ENCODE measurements around the gene PDGFRB. TPM values are rescaled to one million over a fixed set of nuclear protein-coding genes. Genes with fewer than 3 reads are reported as not detected.
A peak's percentile ranks its signal among the peaks of the same experiment; 100 is the strongest.

The PDGFRB gene
- total and polyA plus RNA-seq, 5 donors from 2014 or later: 0.03 TPM; not detected in 4

- Mint-ChIP-seq H3K27ac (no peak overlapping the region), H3K4me3 (no peak overlapping the region), H3K9me3 (no peaks in the 10 kb centered on the region), H3K27me3 (peaks cover 5% of the 10 kb centered on the region), H3K36me3 (no peaks in the 10 kb centered on the region), H3K4me1 (peaks cover 0 to 3% (median under 1%) of the 10 kb centered on the region in 4 donors)
- no peak overlapping the region for H3K4me3 ChIP-seq (ENCODE audit: low read depth, low read length)
- ATAC-seq (ENCODE audit: low read depth in 2 of 2) (no peak), DNase-seq (no peak)
- H3K9me3 ChIP-seq (ENCODE audit: control insufficient read depth in 2 of 2, low read length in 2 of 2): no peaks in the 10 kb centered on the region
- no peaks in the 10 kb centered on the region for H3K27me3 ChIP-seq (ENCODE audit: control insufficient read depth, insufficient read depth, low read length)
- no peaks in the 10 kb centered on the region for H3K4me1 ChIP-seq (ENCODE audit: control insufficient read depth, insufficient read depth, low read length, poor library complexity, severe bottlenecking)
- no peaks in the 10 kb centered on the region for H3K36me3 ChIP-seq (ENCODE audit: control insufficient read depth, insufficient read depth, low read length)
- H3K27ac ChIP-seq (ENCODE audit: insufficient read depth, low read length, poor library complexity, severe bottlenecking): no peak overlapping the region
These were observed 14.0 kb downstream of the PDGFRB start for GRCh38 chr5:150141544-150142184.

- Histone ChIP-seq H3K9me3 (ENCODE audit: control insufficient read depth in 2 of 2, low read length in 2 of 2) (no peaks in the 10 kb centered on the region), H3K4me3 (ENCODE audit: low read depth, low read length) (no peak overlapping the region), H3K36me3 (ENCODE audit: control insufficient read depth, insufficient read depth, low read length) (no peaks in the 10 kb centered on the region), H3K27ac (ENCODE audit: insufficient read depth, low read length, poor library complexity, severe bottlenecking) (no peak overlapping the region), H3K27me3 (ENCODE audit: control insufficient read depth, insufficient read depth, low read length) (no peaks in the 10 kb centered on the region), H3K4me1 (ENCODE audit: control insufficient read depth, insufficient read depth, low read length, poor library complexity, severe bottlenecking) (no peaks in the 10 kb centered on the region)
- peaks cover 5% of the 10 kb centered on the region for H3K27me3 Mint-ChIP-seq
- DNase-seq (no peak), ATAC-seq (ENCODE audit: low read depth in 2 of 2) (no peak)
- no peaks in the 10 kb centered on the region for H3K9me3 Mint-ChIP-seq
- no peaks in the 10 kb centered on the region for H3K36me3 Mint-ChIP-seq
- peaks cover 0 to 3% (median under 1%) of the 10 kb centered on the region in 4 donors for H3K4me1 Mint-ChIP-seq
- no peak overlapping the region for H3K4me3 Mint-ChIP-seq
- H3K27ac Mint-ChIP-seq: no peak overlapping the region
These were observed 14.8 kb downstream of the PDGFRB start for GRCh38 chr5:150140830-150141229.

GRCh38 chr5:150139334-150139733 lies 16.3 kb downstream of the PDGFRB start:
- ATAC-seq (ENCODE audit: low read depth in 2 of 2): no peak
- H3K4me1 ChIP-seq (ENCODE audit: control insufficient read depth, insufficient read depth, low read length, poor library complexity, severe bottlenecking): no peaks in the 10 kb centered on the region
- no peaks in the 10 kb centered on the region for H3K9me3 Mint-ChIP-seq
- no peaks in the 10 kb centered on the region for H3K9me3 ChIP-seq (ENCODE audit: control insufficient read depth in 2 of 2, low read length in 2 of 2)
- no peak overlapping the region for H3K27ac ChIP-seq (ENCODE audit: insufficient read depth, low read length, poor library complexity, severe bottlenecking)
- no peak for DNase-seq
- H3K4me1 Mint-ChIP-seq: no peaks in the 10 kb centered on the region
- H3K27ac Mint-ChIP-seq: no peak overlapping the region
- H3K36me3 ChIP-seq (ENCODE audit: control insufficient read depth, insufficient read depth, low read length): no peaks in the 10 kb centered on the region
- no peak overlapping the region for H3K4me3 Mint-ChIP-seq
- no peak overlapping the region for H3K4me3 ChIP-seq (ENCODE audit: low read depth, low read length)
- peaks cover 5% of the 10 kb centered on the region for H3K27me3 Mint-ChIP-seq
- H3K36me3 Mint-ChIP-seq: no peaks in the 10 kb centered on the region
- no peaks in the 10 kb centered on the region for H3K27me3 ChIP-seq (ENCODE audit: control insufficient read depth, insufficient read depth, low read length)

- peaks cover 5% of the 10 kb centered on the region for H3K27me3 Mint-ChIP-seq
- Histone ChIP-seq H3K36me3 (ENCODE audit: control insufficient read depth, insufficient read depth, low read length) (no peaks in the 10 kb centered on the region), H3K4me3 (ENCODE audit: low read depth, low read length) (no peak overlapping the region), H3K27ac (ENCODE audit: insufficient read depth, low read length, poor library complexity, severe bottlenecking) (no peak overlapping the region), H3K27me3 (ENCODE audit: control insufficient read depth, insufficient read depth, low read length) (no peaks in the 10 kb centered on the region), H3K4me1 (ENCODE audit: control insufficient read depth, insufficient read depth, low read length, poor library complexity, severe bottlenecking) (no peaks in the 10 kb centered on the region), H3K9me3 (ENCODE audit: control insufficient read depth in 2 of 2, low read length in 2 of 2) (no peaks in the 10 kb centered on the region)
- peak overlapping the region in 1 of 3 donors; percentile 52 for H3K27ac Mint-ChIP-seq
- no peaks in the 10 kb centered on the region for H3K9me3 Mint-ChIP-seq
- DNase-seq: no peak
- H3K36me3 Mint-ChIP-seq: no peaks in the 10 kb centered on the region
- no peak for ATAC-seq (ENCODE audit: low read depth in 2 of 2)
- H3K4me1 Mint-ChIP-seq: no peaks in the 10 kb centered on the region
- no peak overlapping the region for H3K4me3 Mint-ChIP-seq
These were observed 16.9 kb downstream of the PDGFRB start for GRCh38 chr5:150138551-150139265.

- Histone ChIP-seq H3K9me3 (ENCODE audit: control insufficient read depth in 2 of 2, low read length in 2 of 2) (no peaks in the 10 kb centered on the region), H3K36me3 (ENCODE audit: control insufficient read depth, insufficient read depth, low read length) (no peaks in the 10 kb centered on the region), H3K27me3 (ENCODE audit: control insufficient read depth, insufficient read depth, low read length) (no peaks in the 10 kb centered on the region), H3K4me1 (ENCODE audit: control insufficient read depth, insufficient read depth, low read length, poor library complexity, severe bottlenecking) (no peaks in the 10 kb centered on the region), H3K27ac (ENCODE audit: insufficient read depth, low read length, poor library complexity, severe bottlenecking) (no peak overlapping the region), H3K4me3 (ENCODE audit: low read depth, low read length) (no peak overlapping the region)
- no peaks in the 10 kb centered on the region for H3K4me1 Mint-ChIP-seq
- H3K9me3 Mint-ChIP-seq: peaks cover 0 to 2% (median 0%) of the 10 kb centered on the region in 7 donors
- peak overlapping the region in 1 of 3 donors; percentile 52 for H3K27ac Mint-ChIP-seq
- DNase-seq: no peak
- ATAC-seq (ENCODE audit: low read depth in 2 of 2): no peak
- peaks cover 4% of the 10 kb centered on the region for H3K27me3 Mint-ChIP-seq
- no peaks in the 10 kb centered on the region for H3K36me3 Mint-ChIP-seq
- H3K4me3 Mint-ChIP-seq: no peak overlapping the region
These were observed 17.6 kb downstream of the PDGFRB start for GRCh38 chr5:150137997-150138396.

- H3K4me1 Mint-ChIP-seq: no peaks in the 10 kb centered on the region
- no peaks in the 10 kb centered on the region for H3K27me3 ChIP-seq (ENCODE audit: control insufficient read depth, insufficient read depth, low read length)
- H3K4me1 ChIP-seq (ENCODE audit: control insufficient read depth, insufficient read depth, low read length, poor library complexity, severe bottlenecking): no peaks in the 10 kb centered on the region
- no peaks in the 10 kb centered on the region for H3K36me3 ChIP-seq (ENCODE audit: control insufficient read depth, insufficient read depth, low read length)
- H3K4me3 Mint-ChIP-seq: no peak overlapping the region
- no peaks in the 10 kb centered on the region for H3K9me3 ChIP-seq (ENCODE audit: control insufficient read depth in 2 of 2, low read length in 2 of 2)
- no peak for ATAC-seq (ENCODE audit: low read depth in 2 of 2)
- no peak overlapping the region for H3K27ac Mint-ChIP-seq
- DNase-seq: no peak
- H3K36me3 Mint-ChIP-seq: no peaks in the 10 kb centered on the region
- H3K4me3 ChIP-seq (ENCODE audit: low read depth, low read length): no peak overlapping the region
- no peaks in the 10 kb centered on the region for H3K27me3 Mint-ChIP-seq
- H3K27ac ChIP-seq (ENCODE audit: insufficient read depth, low read length, poor library complexity, severe bottlenecking): no peak overlapping the region
- H3K9me3 Mint-ChIP-seq: peaks cover 0 to 2% (median 0%) of the 10 kb centered on the region in 7 donors
These were observed 18.3 kb downstream of the PDGFRB start for GRCh38 chr5:150137168-150137957.

GRCh38 chr5:150136305-150137167 lies 19.1 kb downstream of the PDGFRB start:
- H3K4me1 ChIP-seq (ENCODE audit: control insufficient read depth, insufficient read depth, low read length, poor library complexity, severe bottlenecking): no peaks in the 10 kb centered on the region
- Mint-ChIP-seq H3K36me3 (no peaks in the 10 kb centered on the region), H3K9me3 (peaks cover 0 to 2% (median 0%) of the 10 kb centered on the region in 7 donors), H3K27ac (no peak overlapping the region), H3K27me3 (no peaks in the 10 kb centered on the region), H3K4me3 (no peak overlapping the region), H3K4me1 (no peaks in the 10 kb centered on the region)
- H3K27ac ChIP-seq (ENCODE audit: insufficient read depth, low read length, poor library complexity, severe bottlenecking): no peak overlapping the region
- no peaks in the 10 kb centered on the region for H3K9me3 ChIP-seq (ENCODE audit: control insufficient read depth in 2 of 2, low read length in 2 of 2)
- H3K4me3 ChIP-seq (ENCODE audit: low read depth, low read length): no peak overlapping the region
- H3K36me3 ChIP-seq (ENCODE audit: control insufficient read depth, insufficient read depth, low read length): no peaks in the 10 kb centered on the region
- no peaks in the 10 kb centered on the region for H3K27me3 ChIP-seq (ENCODE audit: control insufficient read depth, insufficient read depth, low read length)
- no peak for ATAC-seq (ENCODE audit: low read depth in 2 of 2)
- no peak for DNase-seq
